Stimulated activated CD4-positive, alpha-beta T cell treated with anti-CD3 and anti-CD28 coated beads, Interleukin-4, amount 100 ng/mL, for 1 hour (primary cell): Measurements from ENCODE around the gene DIAPH3.

Experiments
- DNase-seq: peaks from one replicate; pipeline ENCODE4 v3.0.0-alpha.2; 2020

The DIAPH3 gene

GRCh38 chr13:59950266-59950665 lies 213.5 kb downstream of the DIAPH3 start:
- no peak for DNase-seq

- DNase-seq, result no peak
These were observed 215.0 kb downstream of the DIAPH3 start for GRCh38 chr13:59948686-59949085.

- DNase-seq, result no peak
These were observed 216.8 kb downstream of the DIAPH3 start for GRCh38 chr13:59946944-59947343.

- no peak for DNase-seq
These were observed 232.1 kb downstream of the DIAPH3 start for GRCh38 chr13:59931621-59932020.

- no peak for DNase-seq
These were observed 239.5 kb downstream of the DIAPH3 start for GRCh38 chr13:59924256-59924655.

GRCh38 chr13:59915252-59915651 lies 248.5 kb downstream of the DIAPH3 start:
- no peak for DNase-seq

GRCh38 chr13:59914556-59914955 lies 249.2 kb downstream of the DIAPH3 start:
- DNase-seq, result no peak

GRCh38 chr13:59906413-59907049 lies 257.2 kb downstream of the DIAPH3 start:
- no peak for DNase-seq

- no peak for DNase-seq
These were observed 262.5 kb downstream of the DIAPH3 start for GRCh38 chr13:59901191-59901590.

GRCh38 chr13:59898066-59898465 lies 265.7 kb downstream of the DIAPH3 start:
- no peak for DNase-seq

GRCh38 chr13:59893266-59893665 lies 270.5 kb downstream of the DIAPH3 start:
- no peak for DNase-seq

GRCh38 chr13:59891053-59891452 lies 272.7 kb downstream of the DIAPH3 start:
- no peak for DNase-seq

- no peak for DNase-seq
These were observed 273.7 kb downstream of the DIAPH3 start for GRCh38 chr13:59890054-59890453.

- DNase-seq, result no peak
These were observed 275.3 kb downstream of the DIAPH3 start for GRCh38 chr13:59888408-59888807.

- no peak for DNase-seq
These were observed 278.7 kb downstream of the DIAPH3 start for GRCh38 chr13:59885076-59885475.

- no peak for DNase-seq
These were observed 279.8 kb downstream of the DIAPH3 start for GRCh38 chr13:59883885-59884284.

- no peak for DNase-seq
These were observed 283.3 kb downstream of the DIAPH3 start for GRCh38 chr13:59880468-59880867.

- DNase-seq, result no peak
These were observed 284.4 kb downstream of the DIAPH3 start for GRCh38 chr13:59879281-59879680.

GRCh38 chr13:59877933-59878332 lies 285.8 kb downstream of the DIAPH3 start:
- no peak for DNase-seq

GRCh38 chr13:59874973-59875372 lies 288.8 kb downstream of the DIAPH3 start:
- DNase-seq, result no peak

GRCh38 chr13:59873856-59874255 lies 289.9 kb downstream of the DIAPH3 start:
- no peak for DNase-seq

GRCh38 chr13:59873309-59873708 lies 290.4 kb downstream of the DIAPH3 start:
- no peak for DNase-seq

GRCh38 chr13:59867867-59868266 lies 295.9 kb downstream of the DIAPH3 start:
- DNase-seq, result no peak

GRCh38 chr13:59865398-59865797 lies 298.3 kb downstream of the DIAPH3 start:
- no peak for DNase-seq

GRCh38 chr13:59863621-59864020 lies 300.1 kb downstream of the DIAPH3 start:
- DNase-seq, result no peak

- no peak for DNase-seq
These were observed 302.1 kb downstream of the DIAPH3 start for GRCh38 chr13:59861676-59862075.
